GM19372 (cell line): ENCODE measurements around the gene DHRS7B.
"Not testable (repeated sequence)": the region's sequence is repeated elsewhere in the genome, so short reads cannot be mapped to it uniquely, and the experiment has no call there.

Experiments
- ATAC-seq: cut with Tn5 transposase; IDR thresholded peaks from one replicate; pipeline ENCODE4 v1.9.1; 2021; ENCODE audit warnings: mild to moderate bottlenecking, low read depth, moderate library complexity; ENCODE audit not compliant: unreplicated experiment

Gene DHRS7B

DNA sequence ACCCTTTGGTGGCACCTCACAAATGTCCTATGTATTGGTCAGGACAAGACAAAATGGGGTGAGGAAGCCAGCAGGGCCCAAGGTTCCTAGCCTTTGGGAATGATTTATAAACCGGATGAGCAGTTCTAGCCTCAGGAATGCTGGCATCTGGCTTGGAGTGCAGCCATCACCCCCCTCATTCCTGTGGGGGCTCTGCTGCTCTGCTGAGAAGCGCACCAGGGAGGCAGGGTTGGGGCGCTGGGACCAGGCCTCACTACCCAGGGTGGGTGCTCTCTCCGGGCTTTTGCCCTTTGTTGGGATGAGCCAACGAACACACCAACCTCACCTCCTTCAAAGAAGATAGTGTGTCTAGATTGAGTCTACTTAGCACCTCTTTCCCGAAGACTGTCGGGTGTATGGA, 47.9 kb downstream of the DHRS7B start:
- ATAC-seq = no peak

DNA sequence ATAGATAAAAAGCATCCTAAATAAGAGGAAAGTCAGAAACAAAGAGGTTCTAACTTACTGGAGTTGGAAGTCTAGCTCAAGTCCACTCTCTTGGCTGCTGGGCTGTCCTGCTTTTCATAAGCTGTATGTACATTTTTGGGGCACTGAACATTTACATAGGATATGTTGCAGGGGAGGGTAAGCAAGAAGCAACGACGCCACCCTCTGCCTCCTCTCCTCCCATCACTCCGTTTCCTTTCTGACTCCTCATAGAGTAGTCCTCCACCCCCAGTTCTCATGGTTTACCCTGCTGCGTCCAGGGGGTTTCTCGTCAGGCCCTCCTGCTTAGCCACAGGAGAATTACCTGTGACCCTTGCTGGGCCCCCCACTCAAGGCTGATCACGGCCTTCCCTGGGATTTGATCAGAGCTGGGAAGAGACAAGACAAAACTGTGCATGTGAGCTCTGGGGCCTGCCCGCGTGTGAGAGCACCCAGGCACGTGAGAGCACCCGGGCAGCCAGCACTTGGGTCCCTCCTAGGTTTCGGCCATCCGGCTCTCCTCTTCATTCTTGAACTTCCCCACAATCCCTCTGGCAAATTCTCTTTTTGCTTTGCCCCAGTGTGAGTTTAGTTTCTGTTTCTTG, 50.1 kb downstream of the DHRS7B start:
- no peak for ATAC-seq

GRCh38 chr17:21177401-21177800, 50.6 kb downstream of the DHRS7B start:
- ATAC-seq = no peak

DNA sequence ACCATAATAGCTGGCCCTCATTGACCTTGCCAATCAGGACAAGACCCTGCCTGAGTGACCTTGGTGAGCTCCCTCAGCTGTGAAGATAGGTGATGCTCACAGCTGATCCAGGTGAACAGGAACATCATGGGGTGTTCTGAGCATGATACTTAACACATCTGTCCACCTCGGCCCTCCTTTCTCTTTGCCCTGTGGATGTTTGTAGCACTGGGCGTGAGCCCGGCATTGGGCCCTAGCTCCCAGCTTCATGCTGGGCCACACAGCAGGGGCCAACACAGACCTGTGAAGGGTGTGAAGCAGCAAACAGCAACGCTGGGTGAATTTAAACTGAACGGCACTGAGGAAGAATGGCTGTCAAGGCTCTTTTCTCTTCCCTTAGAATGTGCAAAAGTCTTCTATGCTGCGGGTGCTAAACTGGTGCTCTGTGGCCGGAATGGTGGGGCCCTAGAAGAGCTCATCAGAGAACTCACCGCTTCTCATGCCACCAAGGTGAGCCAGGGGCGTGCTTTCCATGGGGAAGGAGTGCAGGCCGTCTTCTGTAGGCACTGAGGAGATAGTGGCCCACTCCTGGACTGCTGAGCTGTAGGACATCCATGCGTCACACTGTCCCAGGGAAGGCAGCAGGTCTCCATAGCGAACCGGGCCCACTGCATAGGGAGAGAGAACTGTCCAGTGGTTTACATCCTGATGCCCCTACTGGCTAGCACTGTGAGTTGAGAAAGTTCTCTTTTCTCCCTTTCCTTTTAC, 51.3 kb downstream of the DHRS7B start:
- no peak for ATAC-seq

- no peak for ATAC-seq
Observed at GRCh38 chr17:21183468-21183867, 56.7 kb downstream of the DHRS7B start.

DNA sequence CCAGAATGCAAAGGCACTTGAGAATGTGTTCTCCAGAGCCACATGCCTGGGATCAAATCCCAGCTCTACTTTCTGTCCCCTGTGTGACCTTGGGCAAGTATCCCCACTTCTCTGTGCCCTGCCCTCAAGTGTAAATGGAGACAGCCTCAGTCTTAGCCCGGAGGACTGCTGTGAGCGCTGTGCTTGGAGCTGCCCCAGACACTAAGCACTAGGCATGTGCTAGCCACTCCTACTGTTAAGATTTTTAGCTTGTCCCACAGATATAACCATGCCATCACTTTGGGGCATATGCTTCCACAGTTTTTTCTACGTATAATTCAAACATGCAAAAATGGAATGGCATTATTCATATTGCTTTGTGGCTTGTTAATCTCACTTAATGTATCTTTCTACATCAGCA, 57.8 kb downstream of the DHRS7B start:
- ATAC-seq = no peak

DNA sequence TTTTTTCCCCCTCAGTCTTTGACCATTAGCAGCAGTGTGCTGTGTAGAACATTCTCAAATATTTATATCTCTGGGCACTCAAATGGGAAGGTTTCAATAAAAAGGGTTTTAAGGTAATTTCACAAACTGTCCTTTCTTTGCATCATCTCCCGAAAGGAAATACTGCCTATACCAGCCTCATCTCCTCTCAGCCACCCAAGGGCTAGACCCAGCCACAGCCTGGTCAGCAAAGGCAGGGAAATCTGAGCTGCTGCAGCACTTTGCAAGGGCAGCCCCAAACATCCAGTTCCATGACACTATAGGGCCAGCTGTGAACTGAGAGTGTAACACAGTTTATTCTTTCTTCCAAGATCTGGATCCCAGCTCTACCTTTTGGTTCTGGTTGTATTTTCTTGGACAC, 58.3 kb downstream of the DHRS7B start:
- ATAC-seq = no peak

GRCh38 chr17:21186399-21187187, 59.8 kb downstream of the DHRS7B start:
- no peak for ATAC-seq

- ATAC-seq = no peak
Observed at GRCh38 chr17:21189361-21189760, 62.6 kb downstream of the DHRS7B start.

DNA sequence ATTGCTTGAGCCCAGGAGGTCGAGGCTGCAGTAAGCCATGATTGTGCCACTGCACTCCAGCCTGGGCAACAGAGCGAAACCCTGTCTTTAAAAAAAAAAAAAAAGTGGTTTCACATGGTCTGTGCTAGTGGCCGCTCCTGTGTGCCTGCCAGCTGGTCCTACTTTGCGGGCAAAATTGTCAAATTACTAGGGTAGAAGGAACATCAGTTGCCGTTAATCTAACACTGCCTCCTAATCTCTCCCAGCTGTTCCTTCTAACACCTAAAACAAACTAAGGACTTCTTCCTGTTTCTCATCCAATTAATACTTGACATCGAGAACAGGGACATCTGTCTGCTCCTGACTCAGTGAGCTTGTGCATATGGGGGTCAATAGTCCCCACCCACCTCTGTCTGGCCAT, 63.3 kb downstream of the DHRS7B start:
- ATAC-seq = no peak

DNA sequence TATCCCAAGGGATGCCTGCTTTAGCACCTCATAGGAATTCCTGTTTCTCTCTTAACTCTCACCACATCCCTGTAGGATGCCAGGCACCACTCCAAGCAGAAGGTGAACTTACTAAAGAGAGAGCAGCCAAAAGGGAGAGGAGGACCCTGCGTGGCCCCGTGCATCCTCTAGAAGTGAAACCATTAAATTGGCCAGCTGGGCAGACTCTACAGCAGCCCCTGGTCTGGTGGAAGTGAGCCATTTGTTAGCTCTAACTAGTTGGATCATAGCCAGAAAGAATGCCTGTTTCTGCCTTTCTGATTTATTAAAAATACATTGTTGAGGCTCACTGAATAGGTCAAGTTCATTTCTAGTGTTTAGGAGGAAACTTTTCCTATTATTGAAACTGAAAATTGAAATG, 64.9 kb downstream of the DHRS7B start:
- no peak for ATAC-seq

GRCh38 chr17:21192414-21192813, 65.7 kb downstream of the DHRS7B start:
- ATAC-seq = not testable (repeated sequence)

DNA sequence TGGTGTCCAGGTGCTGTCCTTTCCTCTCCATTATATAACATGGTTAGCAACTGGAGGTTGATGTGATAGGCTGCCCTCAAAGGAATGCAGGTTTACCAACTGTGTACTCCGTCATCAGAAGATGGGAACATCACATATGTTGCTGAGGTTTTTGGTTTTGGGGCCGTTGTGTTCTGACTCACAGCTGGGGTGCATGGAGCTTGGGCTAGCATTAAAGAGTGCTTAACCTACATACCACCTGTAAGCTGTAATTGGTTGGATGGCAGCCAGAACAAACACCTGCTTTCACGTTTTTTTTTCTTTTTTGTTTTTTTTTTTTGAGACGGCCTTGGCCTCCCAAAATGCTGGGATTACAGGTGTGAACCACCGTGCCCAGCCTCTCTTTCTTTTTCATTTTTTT, 66.3 kb downstream of the DHRS7B start:
- ATAC-seq = no peak

DNA sequence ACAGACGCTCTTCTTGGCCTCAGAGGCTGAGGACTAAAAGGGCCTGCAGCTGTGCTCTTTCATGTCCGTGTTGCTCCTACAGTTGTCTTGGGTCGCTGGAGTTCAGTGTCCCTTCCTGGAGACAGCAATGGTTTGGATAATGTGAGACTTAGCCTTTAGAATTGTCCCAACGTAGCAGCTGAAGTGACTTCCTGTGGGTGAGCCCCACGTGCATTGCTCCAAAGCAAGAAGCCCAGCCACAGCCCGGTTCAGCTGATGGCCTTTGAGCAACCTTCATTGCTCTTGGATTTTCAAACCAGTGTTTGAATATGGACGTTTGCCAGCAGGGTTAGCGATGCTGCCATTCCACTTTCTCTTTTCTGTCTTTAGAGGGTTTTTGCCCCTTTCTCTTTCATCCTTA, 67.5 kb downstream of the DHRS7B start:
- no peak for ATAC-seq

GRCh38 chr17:21194703-21195102, 67.9 kb downstream of the DHRS7B start:
- no peak for ATAC-seq

DNA sequence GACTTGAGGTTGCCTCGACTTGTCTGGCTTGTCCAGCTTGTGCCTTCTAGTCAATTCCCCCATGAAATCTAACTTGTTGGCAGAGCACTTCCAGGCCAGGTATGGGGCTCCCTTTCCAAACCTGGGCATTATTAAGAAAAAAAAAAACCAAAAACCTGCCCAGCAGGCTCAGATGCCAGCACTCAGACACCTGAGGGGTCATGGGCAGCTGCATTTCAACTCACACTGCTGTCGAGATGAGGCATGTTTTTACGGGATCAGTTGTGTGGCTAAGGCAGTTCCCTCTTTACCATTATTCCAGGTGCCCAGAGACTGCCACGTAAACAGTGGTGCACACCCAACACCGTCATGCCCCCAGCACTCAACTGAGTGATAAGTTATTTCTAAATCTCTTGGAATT, 69.4 kb downstream of the DHRS7B start:
- no peak for ATAC-seq

- ATAC-seq = no peak
Observed at GRCh38 chr17:21198411-21198810, 71.6 kb downstream of the DHRS7B start.

- ATAC-seq = no peak
Observed at GRCh38 chr17:21199311-21199710, 72.5 kb downstream of the DHRS7B start.

- ATAC-seq = no peak
Observed at GRCh38 chr17:21199856-21200255, 73.1 kb downstream of the DHRS7B start.

GRCh38 chr17:21200590-21201297, 74.0 kb downstream of the DHRS7B start:
- ATAC-seq = no peak

- no peak for ATAC-seq
Observed at GRCh38 chr17:21201298-21201595, 74.5 kb downstream of the DHRS7B start.
